Transverse colon (tissue), 4 donors: ENCODE measurements around the gene GSG1L. TPM values are rescaled to one million over a fixed set of nuclear protein-coding genes. Genes with fewer than 3 reads are reported as not detected.

ENCODE experiments used
- DNase-seq: peaks from one replicate; pipeline ENCODE4 v3.0.0-alpha.2; 2019
- H3K27ac ChIP-seq, 4 donors: fragments of 200-600 bp; sonication (generic); 2 replicates each; pipeline ENCODE4 v1.5.1; 2016 to 2018; ENCODE audit warnings: inconsistent platforms in 4 of 4
- H3K27me3 ChIP-seq: fragments of 200-600 bp; sonication (generic); 2 replicates; pipeline ENCODE4 v1.5.1; 2017; ENCODE audit warnings: inconsistent platforms
- H3K36me3 ChIP-seq, 4 donors: fragments of 200-600 bp; sonication (generic); 2 replicates each; pipeline ENCODE4 v1.5.1; 2017 to 2019; ENCODE audit warnings: inconsistent platforms in 4 of 4
- H3K4me1 ChIP-seq, 4 donors: fragments of 200-600 bp; sonication (generic); 2 replicates each; pipeline ENCODE4 v1.5.1; 2017 to 2020; ENCODE audit warnings: inconsistent platforms in 4 of 4
- H3K4me3 ChIP-seq, 4 donors: fragments of 200-600 bp; sonication (generic); 1 replicate in 1 of 4; 2 replicates in 3 of 4; pipeline versions ENCODE4 v1.5.1 to v1.6.1; 2017 to 2019; ENCODE audit warnings: inconsistent platforms in 4 of 4
- H3K9me3 ChIP-seq, 2 donors: fragments of 200-600 bp; sonication (generic); 2 replicates each; pipeline ENCODE4 v1.5.1; 2017 to 2019; ENCODE audit warnings: inconsistent platforms in 2 of 2
- CTCF ChIP-seq, 5 experiments: fragments of 200-600 bp in 3 of 5; fragments of 450-650 bp in 2 of 5; sonication (generic) in 3 of 5; IDR thresholded peaks; 1 replicate in 2 of 5; 2 replicates in 3 of 5; pipeline ENCODE4 v1.5.1; 2016 to 2017; ENCODE audit warnings: antibody characterized with exemption in 5 of 5, inconsistent platforms in 3 of 5, mild to moderate bottlenecking in 2 of 5, moderate library complexity in 1 of 5
- EP300 ChIP-seq: sonication (generic); formaldehyde crosslinking; IDR thresholded peaks from one replicate; pipeline ENCODE4 v1.6.1; 2017; ENCODE audit warnings: antibody characterized with exemption, low read depth
- POLR2A ChIP-seq: fragments of 450-650 bp; IDR thresholded peaks from one replicate; pipeline ENCODE4 v1.6.1; 2016; ENCODE audit warnings: antibody characterized with exemption, mild to moderate bottlenecking, moderate library complexity
- POLR2AphosphoS5 ChIP-seq, 3 donors: sonication (generic); formaldehyde crosslinking; IDR thresholded peaks; one replicate each; pipeline ENCODE4 v1.6.1; 2016; ENCODE audit warnings: antibody characterized with exemption in 3 of 3
- WGBS, 2 donors: methylation state at CpG; one replicate each; pipeline ENCODE4 v1.1.5; 2018; ENCODE audit warnings: low coverage in 1 of 2; 5-methylcytosine and 5-hydroxymethylcytosine counted together
- in situ Hi-C, 4 donors: fragments of 200-750 bp; cut with MboI; loops; one replicate each; pipeline versions ENCODE4 v1.15.0 to v1.15.1; 2017; ENCODE audit warnings: low sequenced_read_pairs in 3 of 4, low pct_ligation_motif_present in 1 of 4, low pct_unique_long_range_greater_than_20kb in 1 of 4
- intact Hi-C: fragments of 100-400 bp; cut with DNase I; formaldehyde crosslinking; loops from one replicate; pipeline ENCODE4 v1.15.1; 2023; ENCODE audit warnings: low total_unique reads
- total RNA-seq, 4 donors: library from RNA; depleted of rRNA; stranded (reverse); fragments of >200 nt; gene quantifications; one replicate each; pipeline ENCODE4 v1.1.0, GENCODE V29; 2016

Gene GSG1L
- total RNA-seq, 4 donors from 2014 or later: not detected

- intact Hi-C loops: no loop called here
- H3K27me3 ChIP-seq: peaks cover 5% of the 10 kb centered on the region
- no peak overlapping the region for H3K4me3 ChIP-seq
- H3K27ac ChIP-seq: no peak overlapping the region
- DNase-seq: no peak
- H3K4me1 ChIP-seq: no peaks in the 10 kb centered on the region
- no peaks in the 10 kb centered on the region for H3K36me3 ChIP-seq
- no peaks in the 10 kb centered on the region for H3K9me3 ChIP-seq
- no peak for TF ChIP-seq EP300
- TF ChIP-seq CTCF (IDR thresholded peaks at IDR 0.05): no peak
- TF ChIP-seq POLR2A: no peak
- in situ Hi-C loops: no loop called here
- 59 to 71% methylated on average over 5 to 9 of the region's 9 CpGs for WGBS, 2 donors
Measured at GRCh38 chr16:27925612-27926011, 137.9 kb downstream of the GSG1L start.

- no peak for DNase-seq
- in situ Hi-C loops (no loop called here), intact Hi-C loops (no loop called here)
- H3K9me3 ChIP-seq: no peaks in the 10 kb centered on the region
- H3K4me3 ChIP-seq: no peak overlapping the region
- WGBS, 2 donors: 61 to 64% methylated on average over 4 of the region's 4 CpGs
- H3K36me3 ChIP-seq: no peaks in the 10 kb centered on the region
- peaks cover 5% of the 10 kb centered on the region for H3K27me3 ChIP-seq
- H3K4me1 ChIP-seq: no peaks in the 10 kb centered on the region
- H3K27ac ChIP-seq: no peak overlapping the region
- TF ChIP-seq POLR2AphosphoS5 (IDR thresholded peaks at IDR 0.05) (no peak), EP300 (no peak), POLR2A (no peak), CTCF (IDR thresholded peaks at IDR 0.05) (no peak)
Measured at GRCh38 chr16:27924411-27925118, 138.9 kb downstream of the GSG1L start.

GRCh38 chr16:27923751-27924150 lies 139.8 kb downstream of the GSG1L start:
- no peak for DNase-seq
- Histone ChIP-seq H3K27me3 (peaks cover 5% of the 10 kb centered on the region), H3K36me3 (no peaks in the 10 kb centered on the region), H3K4me1 (no peaks in the 10 kb centered on the region), H3K4me3 (no peak overlapping the region), H3K27ac (no peak overlapping the region), H3K9me3 (no peaks in the 10 kb centered on the region)
- no peak for TF ChIP-seq CTCF (IDR thresholded peaks at IDR 0.05)
- intact Hi-C loops: no loop called here
- in situ Hi-C loops: no loop called here
- 57 to 80% methylated on average over 1 of the region's 1 CpG for WGBS, 2 donors

- TF ChIP-seq EP300 (no peak), POLR2A (no peak), POLR2AphosphoS5 (IDR thresholded peaks at IDR 0.05) (no peak), CTCF (IDR thresholded peaks at IDR 0.05) (no peak)
- WGBS, 2 donors: 66 to 79% methylated on average over 5 to 6 of the region's 6 CpGs
- intact Hi-C loops (no loop called here), in situ Hi-C loops (no loop called here)
- no peak for DNase-seq
- Histone ChIP-seq H3K4me1 (no peaks in the 10 kb centered on the region), H3K9me3 (no peaks in the 10 kb centered on the region), H3K27ac (no peak overlapping the region), H3K4me3 (no peak overlapping the region), H3K36me3 (no peaks in the 10 kb centered on the region), H3K27me3 (peaks cover 5% of the 10 kb centered on the region)
Measured at GRCh38 chr16:27922433-27922832, 141.1 kb downstream of the GSG1L start.
